Measurements from ENCODE around the gene PKD1.
"Not testable (repeated sequence)": the region's sequence is repeated elsewhere in the genome, so short reads cannot be mapped to it uniquely, and the experiment has no call there.

The PKD1 gene

GRCh38 chr16:2109872-2110271 is 25.8 kb downstream of the PKD1 start:
- not testable (repeated sequence) for FAIRE-seq; DNase-seq (ENCODE audit: insufficient read length, low spot score)

- DNase-seq (ENCODE audit: insufficient read length, low spot score); FAIRE-seq: not testable (repeated sequence)
These were observed 26.5 kb downstream of the PKD1 start for GRCh38 chr16:2109271-2109580.

GRCh38 chr16:2108446-2109270 is 27.0 kb downstream of the PKD1 start:
- not testable (repeated sequence) for DNase-seq (ENCODE audit: insufficient read length, low spot score); FAIRE-seq

- not testable (repeated sequence) for FAIRE-seq; DNase-seq (ENCODE audit: insufficient read length, low spot score)
These were observed 27.9 kb downstream of the PKD1 start for GRCh38 chr16:2107791-2108125.

- not testable (repeated sequence) for FAIRE-seq; DNase-seq (ENCODE audit: insufficient read length, low spot score)
These were observed 28.4 kb downstream of the PKD1 start for GRCh38 chr16:2107121-2107790.

GRCh38 chr16:2106211-2106610 is 29.5 kb downstream of the PKD1 start:
- FAIRE-seq; DNase-seq (ENCODE audit: insufficient read length, low spot score): not testable (repeated sequence)

GRCh38 chr16:2105769-2106168 is 29.9 kb downstream of the PKD1 start:
- not testable (repeated sequence) for FAIRE-seq; DNase-seq (ENCODE audit: insufficient read length, low spot score)

GRCh38 chr16:2105291-2105690 is 30.4 kb downstream of the PKD1 start:
- FAIRE-seq = not testable (repeated sequence)

GRCh38 chr16:2104464-2104863 is 31.2 kb downstream of the PKD1 start:
- not testable (repeated sequence) for FAIRE-seq; DNase-seq (ENCODE audit: insufficient read length, low spot score)

More at GRCh38 chr16:2105291-2105690, 30.4 kb downstream of the PKD1 start:
- not testable (repeated sequence) for DNase-seq (ENCODE audit: insufficient read length, low spot score)

- no peak for TF ChIP-seq CTCF (IDR thresholded peaks at IDR 0.05; ENCODE audit: insufficient read depth, missing control alignments)
- FAIRE-seq (no peak), DNase-seq (ENCODE audit: insufficient read length, low spot score) (no peak)
These were observed 33.2 kb downstream of the PKD1 start for GRCh38 chr16:2102471-2102870.

- FAIRE-seq = not testable (repeated sequence)
These were observed 34.1 kb downstream of the PKD1 start for GRCh38 chr16:2101581-2101980.

GRCh38 chr16:2097689-2098088 is 38.0 kb downstream of the PKD1 start:
- FAIRE-seq = not testable (repeated sequence)

More at GRCh38 chr16:2101581-2101980, 34.1 kb downstream of the PKD1 start:
- DNase-seq (ENCODE audit: insufficient read length, low spot score) = not testable (repeated sequence)

GRCh38 chr16:2096853-2097595 is 38.7 kb downstream of the PKD1 start:
- no peak for TF ChIP-seq CTCF (IDR thresholded peaks at IDR 0.05; ENCODE audit: insufficient read depth, missing control alignments)
- DNase-seq (ENCODE audit: insufficient read length, low spot score) = no peak
- no peak for FAIRE-seq

More at GRCh38 chr16:2097689-2098088, 38.0 kb downstream of the PKD1 start:
- DNase-seq (ENCODE audit: insufficient read length, low spot score) = not testable (repeated sequence)

All from D721Med (cell line).